ENCODE measurements around the gene LOC128125822.
"Not testable (repeated sequence)": the region's sequence is repeated elsewhere in the genome, so short reads cannot be mapped to it uniquely, and the experiment has no call there.

The LOC128125822 gene

GRCh38 chr6:63581355-63582013, 9.2 kb downstream of the LOC128125822 start:
- TF ChIP-seq CTCF (IDR thresholded peaks at IDR 0.05): no peak
- H3K27ac ChIP-seq: no peak overlapping the region
- H3K4me3 ChIP-seq: no peak overlapping the region
- no peak for DNase-seq (ENCODE audit: low spot score)

GRCh38 chr6:63582579-63583231, 10.4 kb downstream of the LOC128125822 start:
- no peak overlapping the region for H3K4me3 ChIP-seq
- TF ChIP-seq CTCF (IDR thresholded peaks at IDR 0.05): no peak
- no peak for DNase-seq (ENCODE audit: low spot score)
- no peak overlapping the region for H3K27ac ChIP-seq

- no peak for TF ChIP-seq CTCF (IDR thresholded peaks at IDR 0.05)
- Histone ChIP-seq H3K4me3 (no peak overlapping the region), H3K27ac (no peak overlapping the region)
- DNase-seq (ENCODE audit: low spot score): no peak
These were observed 11.8 kb downstream of the LOC128125822 start for GRCh38 chr6:63584125-63584514.

- H3K27ac ChIP-seq: no peak overlapping the region
- no peak overlapping the region for H3K4me3 ChIP-seq
- TF ChIP-seq CTCF (IDR thresholded peaks at IDR 0.05): no peak
- no peak for DNase-seq (ENCODE audit: low spot score)
These were observed 12.3 kb downstream of the LOC128125822 start for GRCh38 chr6:63584566-63584965.

GRCh38 chr6:63585652-63586051, 13.4 kb downstream of the LOC128125822 start:
- H3K27ac ChIP-seq; DNase-seq (ENCODE audit: low spot score); H3K4me3 ChIP-seq: not testable (repeated sequence)

- no peak overlapping the region for H3K27ac ChIP-seq
- DNase-seq (ENCODE audit: low spot score): no peak
These were observed 17.7 kb downstream of the LOC128125822 start for GRCh38 chr6:63589952-63590411.

GRCh38 chr6:63592886-63593285, 20.6 kb downstream of the LOC128125822 start:
- TF ChIP-seq CTCF (IDR thresholded peaks at IDR 0.05): no peak
- no peak overlapping the region for H3K27ac ChIP-seq
- H3K4me3 ChIP-seq: no peak overlapping the region
- no peak for DNase-seq (ENCODE audit: low spot score)

More at GRCh38 chr6:63589952-63590411, 17.7 kb downstream of the LOC128125822 start:
- H3K4me3 ChIP-seq: no peak overlapping the region
- no peak for TF ChIP-seq CTCF (IDR thresholded peaks at IDR 0.05)
